Left ventricle myocardium superior (tissue), 1 donor: Measurements from ENCODE around the gene SLC1A2. TPM values are rescaled to one million over a fixed set of nuclear protein-coding genes. Genes with fewer than 3 reads are reported as not detected.

Experiments
- ATAC-seq: fragments of 200-7000 bp; cut with Tn5 transposase; one replicate; pipeline ENCODE4 v1.9.1; 2020; ENCODE audit warnings: mild to moderate bottlenecking, moderate library complexity
- DNase-seq: peaks from one replicate; pipeline ENCODE4 v3.0.0-alpha.2; 2020
- intact Hi-C: fragments of 100-400 bp; cut with micrococcal nuclease; formaldehyde crosslinking; loops from one replicate; pipeline ENCODE4 v1.11.0; 2022
- total RNA-seq: library from RNA; stranded (reverse); fragmentation: NEBNext Ultra II Directional; extraction: Animal tissue kit (Norgen Biotek cat#: 25700); gene quantifications from one replicate; pipeline ENCODE4 v1.2.1, GENCODE V29; 2021
- donor health status: DM: no; HTN: yes; CAD: no; lungs with severe emphysema.

The SLC1A2 gene
- total RNA-seq, 1 donor from 2014 or later: 2.7 TPM

DNA sequence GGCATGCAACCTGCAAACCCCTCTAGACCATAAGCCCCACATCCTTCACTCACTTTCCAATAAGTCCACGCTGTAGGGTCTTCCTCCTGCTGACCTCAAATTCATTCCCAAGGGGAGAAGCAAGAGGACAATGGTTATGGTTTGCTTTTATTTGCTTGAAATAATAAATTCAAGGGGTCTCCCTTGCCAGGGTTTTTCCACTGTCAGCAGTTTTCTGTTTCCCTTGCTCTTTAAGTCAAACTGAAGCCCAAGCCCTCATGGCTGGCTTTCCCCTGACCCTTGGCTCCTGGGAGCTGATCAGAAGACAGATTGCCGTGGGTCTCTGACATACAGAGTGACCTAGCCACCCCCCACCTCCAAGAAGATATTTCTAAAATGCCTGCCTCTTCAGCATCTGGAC lies 3.9 kb downstream of the SLC1A2 start:
- ATAC-seq (no peak), DNase-seq (no peak)
- intact Hi-C loops: no loop called here

DNA sequence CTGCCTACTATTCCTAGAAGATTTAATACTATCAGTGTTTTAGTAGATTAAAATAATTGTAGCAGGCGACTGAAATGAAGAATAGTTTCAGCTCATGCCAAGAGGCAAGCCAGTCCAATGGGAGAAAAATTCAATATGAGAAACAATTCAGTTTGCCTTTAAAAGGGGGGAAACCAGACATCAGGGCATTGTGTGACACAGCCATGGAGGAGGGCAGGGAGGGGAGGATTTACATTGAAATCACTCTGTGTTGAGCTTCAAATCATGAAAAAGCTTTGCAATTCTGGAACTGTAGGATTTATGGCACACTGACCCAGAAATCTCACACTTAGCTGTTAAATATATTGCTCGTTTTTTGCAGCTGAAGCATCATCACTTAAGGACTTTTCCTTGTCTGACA lies 4.6 kb downstream of the SLC1A2 start:
- intact Hi-C loops: no loop called here
- no peak for DNase-seq
- ATAC-seq: no peak

DNA sequence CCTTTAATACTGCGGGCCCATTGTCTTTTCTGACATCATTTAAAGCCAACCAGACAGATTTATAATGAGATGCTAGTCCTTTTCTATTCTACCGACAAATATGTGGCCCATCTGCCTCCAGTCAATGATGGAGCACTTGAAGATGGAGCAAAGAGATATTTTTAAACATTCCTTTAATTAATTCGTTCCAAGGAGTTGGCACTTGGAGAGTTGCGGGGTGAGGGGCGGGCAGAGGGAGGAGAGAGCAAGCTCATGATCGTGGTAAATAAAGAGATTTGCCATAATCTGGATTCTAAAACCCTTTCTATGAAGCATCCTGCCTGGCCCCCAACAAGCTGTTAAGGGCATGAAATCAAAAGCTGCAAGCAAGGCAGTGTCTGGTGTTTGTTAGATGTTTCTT lies 5.0 kb downstream of the SLC1A2 start:
- DNase-seq (no peak), ATAC-seq (no peak)
- intact Hi-C loops: no loop called here

DNA sequence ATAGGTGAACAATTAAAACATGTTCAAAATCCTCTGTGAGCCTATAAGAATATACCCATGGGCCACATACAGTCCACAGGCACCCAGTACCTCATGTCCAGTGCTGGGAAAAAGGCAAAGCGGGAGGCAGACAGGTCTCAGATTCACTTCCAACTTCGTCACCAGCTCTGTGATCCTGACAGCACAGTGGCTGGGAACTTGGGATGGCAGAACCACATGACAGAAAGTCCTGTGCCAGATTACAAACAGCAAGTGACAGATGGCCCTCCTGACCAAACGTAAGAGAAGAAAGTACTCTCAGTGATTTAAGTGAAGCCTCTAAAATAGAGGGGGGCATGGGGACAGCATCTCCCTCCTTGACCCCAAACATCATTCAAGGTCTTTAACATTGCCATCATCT lies 5.8 kb downstream of the SLC1A2 start:
- peak; percentile 47 for ATAC-seq
- no peak for DNase-seq
- intact Hi-C loops: no loop called here

DNA sequence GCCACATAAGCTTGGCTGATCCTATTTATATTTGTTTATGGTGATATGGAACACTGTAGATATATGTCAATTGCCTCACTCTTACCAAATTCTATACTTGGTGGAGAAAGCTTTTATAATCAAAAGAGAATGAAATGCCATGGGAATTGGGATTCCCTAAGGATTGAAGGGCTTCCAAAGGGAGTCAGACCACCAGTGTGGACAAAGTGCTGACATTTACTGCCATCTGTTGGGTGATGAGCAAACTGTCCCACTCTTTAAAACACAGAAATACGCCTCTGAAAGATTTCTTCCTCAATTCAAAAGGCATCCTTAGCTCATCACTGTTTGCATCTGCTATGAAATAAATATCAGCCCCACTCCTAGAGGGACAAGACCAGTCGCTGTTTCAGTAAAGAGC lies 7.1 kb downstream of the SLC1A2 start:
- no peak for DNase-seq
- intact Hi-C loops: no loop called here
- no peak for ATAC-seq

DNA sequence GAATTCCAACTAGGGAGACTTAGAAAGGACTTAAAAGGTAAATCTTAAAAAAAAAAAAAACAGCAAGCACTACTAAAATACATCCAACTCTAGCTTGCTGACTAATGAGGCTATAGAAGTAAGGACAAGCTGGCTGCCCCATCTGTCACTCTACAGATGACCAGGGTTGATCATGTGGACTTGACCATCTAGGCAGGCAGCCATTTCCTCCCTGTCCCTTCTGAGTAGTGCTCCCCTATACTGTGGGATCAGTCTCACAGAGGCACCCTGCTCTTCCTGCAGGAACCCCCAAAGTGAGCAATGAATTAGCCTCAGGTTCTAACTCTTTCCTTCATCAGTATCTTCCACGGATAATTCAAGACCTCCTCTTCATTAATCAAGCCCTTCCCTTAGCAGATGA lies 12.3 kb downstream of the SLC1A2 start:
- ATAC-seq: no peak
- no peak for DNase-seq
- intact Hi-C loops: no loop called here

DNA sequence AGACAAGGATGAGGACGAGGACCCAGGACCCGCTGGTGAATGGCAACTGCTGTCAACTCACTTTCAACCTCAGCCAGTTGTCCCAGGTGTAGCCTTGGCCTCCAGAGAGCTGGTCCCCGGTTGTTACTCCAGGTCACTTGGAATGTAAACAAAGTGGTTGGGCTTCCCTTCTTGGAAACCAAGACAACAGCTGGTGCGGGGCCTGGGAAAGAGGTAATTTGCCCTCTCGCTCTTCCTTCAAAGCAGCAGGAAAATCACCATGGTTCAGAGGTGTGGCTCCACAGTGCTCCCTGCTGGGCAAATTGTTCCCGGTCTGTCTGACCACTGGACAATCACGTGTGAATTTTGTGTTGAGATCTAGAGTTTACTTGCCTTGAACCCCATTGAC lies 15.0 kb downstream of the SLC1A2 start:
- ATAC-seq (no peak), DNase-seq (no peak)
- intact Hi-C loops: no loop called here

DNA sequence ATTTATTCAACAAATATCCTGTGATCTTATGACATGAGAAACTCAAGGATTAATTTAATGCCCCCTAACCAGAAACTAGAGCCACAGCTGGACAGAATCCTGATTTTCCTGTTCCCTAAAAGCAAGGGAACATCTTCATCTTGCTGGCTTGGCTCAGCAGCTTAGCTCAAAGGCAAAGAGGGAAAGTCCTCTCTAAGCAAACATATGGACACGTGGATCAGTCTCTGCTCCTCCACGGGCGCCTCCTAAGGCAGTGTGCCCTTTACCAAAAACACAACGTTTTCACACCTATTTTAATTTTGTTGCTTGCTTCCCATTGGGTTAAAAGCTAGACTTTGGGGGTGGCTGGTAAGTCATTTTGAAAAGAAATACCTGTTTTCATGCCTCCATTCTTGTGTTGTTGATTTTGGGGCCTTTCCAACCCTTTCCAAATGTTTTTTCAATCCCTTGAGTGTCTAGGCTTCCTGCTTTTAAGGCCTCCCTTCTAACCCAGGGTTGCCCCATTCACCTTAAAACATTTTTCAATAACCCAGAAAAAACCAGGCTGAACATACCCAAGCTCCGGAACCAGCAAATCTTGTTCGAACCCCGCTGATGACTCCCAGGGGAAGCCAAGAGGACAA lies 15.5 kb downstream of the SLC1A2 start:
- intact Hi-C loops: no loop called here
- ATAC-seq: no peak

DNA sequence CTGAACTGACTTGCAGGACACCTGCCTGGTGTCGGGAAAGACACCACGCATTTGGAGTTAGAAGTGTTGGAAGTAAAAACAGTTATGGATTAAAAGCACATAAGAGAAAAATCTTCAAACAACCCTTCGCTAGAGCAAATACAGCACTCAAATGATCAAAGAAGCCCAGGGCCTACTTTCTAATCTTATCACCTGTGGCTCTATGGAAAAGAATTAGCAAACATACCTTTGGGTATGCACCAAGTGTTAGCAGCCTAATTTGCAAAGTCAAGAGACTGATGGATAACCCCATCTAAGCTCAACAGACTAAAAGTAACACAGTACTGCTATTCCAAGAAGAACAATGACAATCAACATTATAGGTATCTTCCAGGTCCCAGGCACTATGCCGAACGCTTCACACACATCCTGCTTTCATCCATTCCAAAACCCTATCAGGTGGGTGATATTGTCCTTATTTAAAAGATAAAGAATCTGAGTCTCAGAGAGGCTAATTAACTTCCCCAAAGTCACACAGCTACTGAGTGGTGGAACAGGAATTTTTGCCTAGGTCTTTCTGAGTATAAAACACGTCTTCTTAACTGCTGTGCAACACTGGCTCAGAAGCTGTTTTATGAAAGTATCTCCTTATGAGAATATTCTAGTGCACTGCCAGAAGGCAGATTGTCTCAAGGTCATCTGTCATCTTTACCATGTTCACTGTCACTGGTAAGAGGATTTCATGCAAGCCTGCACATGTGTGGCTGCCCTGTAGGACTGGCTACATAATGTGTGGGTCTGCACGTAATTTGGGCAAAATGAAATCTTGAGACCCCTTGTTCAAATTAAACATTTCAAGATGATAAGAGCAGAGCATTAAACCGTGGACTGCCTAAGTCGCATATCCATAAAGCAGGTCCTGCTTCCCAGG lies 16.4 kb downstream of the SLC1A2 start:
- DNase-seq: no peak
- no peak for ATAC-seq
- intact Hi-C loops: no loop called here

More for the DNA sequence above, 15.5 kb downstream of the SLC1A2 start:
- DNase-seq: no peak

DNA sequence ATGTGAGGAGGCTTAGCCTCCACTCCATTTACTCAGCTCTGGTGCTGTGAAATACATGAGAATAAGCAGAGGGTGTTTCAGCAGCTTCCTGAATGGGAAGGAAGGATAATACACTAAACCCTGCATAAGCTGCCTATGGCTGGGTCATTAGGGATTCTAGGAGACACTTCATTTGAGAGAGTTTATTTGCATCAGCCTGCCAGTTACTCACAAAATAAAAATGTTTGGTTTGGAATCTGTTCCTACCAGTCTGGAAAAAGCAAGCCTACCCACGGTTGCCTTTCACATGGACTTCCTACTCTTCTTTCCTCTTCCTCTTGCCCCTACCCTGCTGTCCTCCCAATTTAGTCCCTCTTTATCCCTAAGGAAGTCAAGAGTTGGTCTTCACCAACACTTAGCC lies 20.5 kb downstream of the SLC1A2 start:
- no peak for DNase-seq
- no peak for ATAC-seq
- intact Hi-C loops: no loop called here

DNA sequence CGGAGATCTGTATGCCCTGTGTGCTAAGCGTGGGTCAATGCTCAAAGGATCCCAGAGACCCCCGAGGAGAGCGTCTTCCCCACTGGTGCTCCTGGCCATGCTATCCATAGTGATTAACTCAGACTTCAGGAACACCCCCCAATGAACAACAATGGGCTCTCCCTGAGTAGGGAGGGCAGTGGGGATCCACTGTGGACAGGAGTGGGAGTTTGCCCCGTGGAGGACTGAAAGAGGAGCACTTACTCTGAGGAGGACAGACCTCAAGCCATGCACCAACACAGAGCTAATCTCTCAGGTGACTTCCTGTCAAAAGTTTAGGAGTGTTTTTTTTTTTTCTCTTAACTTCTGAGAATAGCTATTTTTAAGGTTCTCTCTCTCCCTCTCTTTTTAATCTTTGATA lies 24.4 kb downstream of the SLC1A2 start:
- ATAC-seq (no peak), DNase-seq (no peak)
- intact Hi-C loops: loop anchor here (5.0 kb wide), 1 partner anchor 808 kb away; no protein-coding TSS in a partner anchor

DNA sequence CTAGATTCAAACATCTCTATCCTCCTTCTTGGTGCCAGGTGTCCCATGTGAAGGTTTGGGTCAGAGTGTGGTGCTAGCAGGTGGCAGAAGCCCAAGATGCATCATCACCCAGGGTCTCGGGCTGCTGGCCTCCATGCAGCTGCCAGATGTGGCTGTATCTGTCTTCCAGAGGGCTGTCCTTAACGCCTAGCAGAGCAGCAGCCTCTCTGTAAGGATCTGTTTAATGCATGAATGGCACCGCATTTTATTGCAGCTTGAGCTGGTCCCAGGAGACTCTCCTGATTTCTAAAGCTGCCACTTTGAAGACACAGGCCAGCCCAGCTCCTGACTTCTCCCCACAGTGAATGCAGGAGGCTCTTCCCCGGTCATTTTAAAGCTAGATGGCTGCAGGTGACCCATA lies 26.3 kb downstream of the SLC1A2 start:
- DNase-seq (no peak), ATAC-seq (no peak)
- intact Hi-C loops: loop anchor here (5.0 kb wide), 1 partner anchor 806 kb away; no protein-coding TSS in a partner anchor

DNA sequence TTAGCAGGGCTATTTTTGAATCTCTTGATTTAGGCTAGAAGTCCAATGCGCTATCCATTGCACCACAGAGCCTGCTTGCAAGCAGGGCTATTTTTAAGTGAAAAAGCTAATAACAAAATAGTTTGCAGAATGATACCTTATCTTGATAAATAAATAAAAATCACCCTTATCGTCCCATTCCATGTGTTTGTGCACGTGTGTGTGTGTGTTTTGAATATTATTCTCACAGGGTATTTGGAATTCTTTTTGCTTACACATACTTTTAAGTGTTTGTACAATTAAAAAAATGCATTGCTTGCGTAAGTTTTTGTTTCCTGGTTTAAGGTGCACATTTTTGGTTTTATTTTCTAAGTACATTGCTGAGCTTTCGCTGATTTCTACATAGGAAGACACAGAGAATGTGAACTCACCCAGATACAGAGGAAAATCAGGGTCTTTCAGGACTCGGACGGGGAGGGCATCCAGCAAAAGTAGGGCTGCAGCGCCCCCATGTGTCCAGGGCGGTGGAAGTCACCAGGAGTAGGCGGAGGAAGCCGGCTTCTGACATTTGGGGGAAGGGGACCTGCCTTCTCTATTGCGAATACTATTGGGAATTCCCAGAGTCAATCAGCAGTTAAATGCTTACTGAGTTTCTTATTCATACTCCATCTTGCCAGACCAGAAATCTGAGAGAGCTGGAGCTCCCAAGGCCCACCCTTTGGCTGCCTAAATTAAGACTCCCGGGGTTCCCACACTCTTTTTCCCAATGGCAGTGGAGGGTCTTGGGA lies 27.3 kb downstream of the SLC1A2 start:
- ATAC-seq: peak; percentile 89
- intact Hi-C loops: loop anchor here (5.0 kb wide), 1 partner anchor 805 kb away; no protein-coding TSS in a partner anchor
- DNase-seq: peak; percentile 86

DNA sequence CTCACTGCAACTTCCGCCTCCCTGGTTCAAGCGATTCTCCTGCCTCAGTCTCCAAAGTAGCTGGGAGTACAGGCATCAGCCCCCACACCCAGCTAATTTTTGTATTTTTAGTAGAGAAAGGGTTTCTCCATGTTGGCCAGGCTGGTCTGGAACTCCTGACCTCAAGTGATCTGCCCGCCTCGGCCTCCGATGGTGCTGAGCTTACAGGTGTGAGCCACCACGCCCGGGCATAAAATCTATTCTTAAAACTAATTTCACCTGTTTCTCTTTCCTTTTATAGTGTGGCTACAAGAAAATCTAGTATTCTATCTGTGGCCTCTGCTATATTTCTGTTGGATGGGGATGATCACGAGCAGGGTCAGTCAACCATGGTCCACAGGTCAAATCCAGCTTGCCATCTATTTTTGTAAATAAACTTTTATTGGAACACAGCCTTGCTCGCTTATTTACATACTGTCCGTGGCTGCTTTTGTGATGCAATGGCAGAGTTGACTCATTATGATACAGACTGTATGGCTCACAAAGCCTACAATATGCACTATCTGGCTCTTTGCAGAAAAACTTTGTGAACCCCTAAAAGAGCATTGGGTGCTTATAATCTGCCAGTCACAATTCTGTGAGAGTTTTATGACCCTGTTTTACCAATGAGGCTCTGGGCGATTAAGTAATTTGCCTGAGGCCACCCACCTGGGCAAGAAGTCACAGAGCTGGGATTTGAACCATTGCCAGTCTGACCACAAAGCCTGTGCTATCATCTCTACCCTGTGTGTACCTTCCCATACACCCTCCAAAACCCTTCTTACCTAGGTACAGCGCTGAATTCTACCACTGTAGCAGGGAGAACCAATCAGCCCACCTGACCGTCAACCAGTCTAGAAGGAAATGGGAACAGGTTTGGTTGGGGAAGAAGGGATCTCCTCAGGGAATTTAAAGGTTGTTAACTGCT lies 28.3 kb downstream of the SLC1A2 start:
- DNase-seq (no peak), ATAC-seq (no peak)
- intact Hi-C loops: loop anchor here (5.0 kb wide), 1 partner anchor 804 kb away; no protein-coding TSS in a partner anchor

DNA sequence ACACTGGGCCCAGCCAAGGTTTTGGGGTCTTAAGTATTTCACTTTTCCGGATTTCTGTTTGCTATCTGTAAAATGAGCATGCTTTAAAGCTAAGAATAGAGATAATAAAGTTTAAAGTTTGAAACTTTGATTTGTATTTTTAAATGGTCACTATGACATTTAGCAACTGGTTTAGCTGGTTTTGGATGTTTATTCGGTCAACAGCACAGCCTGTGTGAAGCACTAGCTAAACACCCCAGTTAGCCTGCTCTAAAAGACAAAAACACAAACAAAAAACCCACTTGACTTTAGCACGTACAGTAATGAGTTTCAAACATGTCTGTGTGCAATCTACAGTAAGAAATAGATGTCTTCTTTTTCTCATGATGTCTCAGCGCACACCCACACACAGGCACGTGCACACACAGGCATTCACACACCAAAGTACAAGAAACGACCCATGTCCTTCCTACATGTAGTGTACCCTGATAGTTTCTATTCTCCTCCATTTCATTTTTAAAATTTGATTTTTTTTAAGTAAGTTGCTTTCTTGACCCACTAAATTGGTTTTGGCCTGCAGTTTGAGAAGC lies 29.4 kb downstream of the SLC1A2 start:
- intact Hi-C loops: loop anchor here (5.0 kb wide), 2 partner anchors 463 to 803 kb away; no protein-coding TSS in a partner anchor
- no peak for ATAC-seq
- DNase-seq: no peak

DNA sequence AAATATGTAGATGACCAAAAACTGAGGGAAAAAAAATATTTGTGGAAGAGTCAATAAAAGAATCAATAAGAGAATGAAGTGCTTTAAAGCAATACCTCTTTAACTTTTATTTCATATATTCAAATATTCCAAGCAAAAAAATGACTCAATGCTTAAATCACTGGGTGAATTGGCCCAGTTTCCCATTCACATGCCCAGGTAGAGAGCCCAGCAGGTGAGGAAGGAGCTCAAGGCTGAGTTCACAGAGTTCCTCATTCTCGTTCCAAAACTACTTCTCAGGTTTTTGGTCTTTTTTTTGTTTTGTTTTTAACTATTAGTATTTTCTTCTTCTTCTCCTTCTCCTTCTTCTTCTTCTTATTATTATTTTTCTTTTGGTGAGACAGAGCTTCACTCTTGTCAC lies 30.2 kb downstream of the SLC1A2 start:
- no peak for ATAC-seq
- intact Hi-C loops: loop anchor here (5.0 kb wide), 1 partner anchor 462 kb away; no protein-coding TSS in a partner anchor
- DNase-seq: no peak

DNA sequence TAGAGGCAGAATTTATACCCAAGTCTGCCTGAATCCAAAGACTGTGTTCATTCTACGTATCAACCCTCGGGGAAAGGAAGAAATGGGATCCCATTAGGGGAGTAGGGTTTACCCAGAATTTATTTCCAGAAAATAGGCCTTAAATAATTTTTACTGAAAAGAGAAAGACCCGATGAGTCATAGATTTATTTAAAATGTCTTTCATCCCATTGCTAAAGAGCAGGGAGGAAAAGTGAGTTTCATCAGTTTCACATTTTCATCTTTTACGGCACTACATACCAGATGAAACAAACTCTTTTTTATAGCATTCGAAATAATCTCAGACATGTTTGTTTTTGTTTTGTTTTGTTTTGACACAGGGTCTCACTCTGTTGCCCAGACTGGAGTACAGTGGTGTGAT lies 31.3 kb downstream of the SLC1A2 start:
- DNase-seq (no peak), ATAC-seq (no peak)
- intact Hi-C loops: loop anchor here (5.0 kb wide), 1 partner anchor 461 kb away; no protein-coding TSS in a partner anchor
